OCI-LY7 (cell line): Measurements from ENCODE around the gene TRERF1. TPM values are rescaled to one million over a fixed set of nuclear protein-coding genes. Genes with fewer than 3 reads are reported as not detected.

Experiments used
- BruUV-seq: library from RNA; stranded (reverse); fragments of 400-500 nt; replicated peaks from 2 replicates; lab custom pipeline; 2021; lab: Mats Ljungman, UMichigan
- CTCF ChIA-PET: fragments of 300-600 bp; sonication (Branson Sonifier 250); formaldehyde crosslinking; loops from one replicate; lab custom pipeline; 2022; ENCODE audit warnings: antibody characterized with exemption; ENCODE audit not compliant: unreplicated experiment; lab: Charles Lee
- POLR2A ChIA-PET: fragments of 300-600 bp; sonication (Branson Sonifier 250); formaldehyde crosslinking; loops from one replicate; lab custom pipeline; 2022; ENCODE audit warnings: antibody characterized with exemption; lab: Charles Lee
- DNase-seq: peaks from one replicate; pipeline ENCODE4 v3.0.0-alpha.2; 2015; ENCODE audit warnings: low spot score
- H2AFZ ChIP-seq: fragments of 200-600 bp; sonication (generic), shearing (Covaris generic); 2 replicates; pipeline ENCODE4 v1.6.1; 2014; ENCODE audit warnings: mild to moderate bottlenecking, antibody characterized with exemption, low read length, moderate library complexity
- H3K27ac ChIP-seq: fragments of 200-600 bp; sonication (generic); 2 replicates; pipeline ENCODE4 v1.5.1; 2014; ENCODE audit warnings: mixed run types, low read depth, mild to moderate bottlenecking, moderate library complexity, low read length, inconsistent platforms; ENCODE audit not compliant: poor library complexity, severe bottlenecking
- H3K36me3 ChIP-seq: fragments of 200-600 bp; sonication (generic); 2 replicates; pipeline ENCODE4 v1.6.1; 2014; ENCODE audit warnings: mild to moderate bottlenecking, antibody characterized with exemption, low read length, moderate library complexity, mixed read lengths; ENCODE audit not compliant: insufficient read depth
- H3K4me1 ChIP-seq: fragments of 200-600 bp; sonication (generic); 2 replicates; pipeline ENCODE4 v1.5.1; 2014; ENCODE audit warnings: mild to moderate bottlenecking, low read length; ENCODE audit not compliant: insufficient read depth, poor library complexity, severe bottlenecking
- H3K4me2 ChIP-seq: fragments of 200-600 bp; sonication (generic); 2 replicates; pipeline ENCODE4 v1.6.1; 2014; ENCODE audit warnings: mild to moderate bottlenecking, low read length
- H3K4me3 ChIP-seq: fragments of 200-600 bp; sonication (generic); 2 replicates; pipeline ENCODE4 v1.5.1; 2014; ENCODE audit warnings: mild to moderate bottlenecking, low read depth, low read length; ENCODE audit not compliant: poor library complexity, severe bottlenecking
- H3K79me2 ChIP-seq: fragments of 200-600 bp; sonication (generic); 2 replicates; pipeline ENCODE4 v1.6.1; 2016; ENCODE audit warnings: low read depth, mild to moderate bottlenecking, low read length, moderate library complexity, mixed read lengths; ENCODE audit not compliant: insufficient read depth
- H3K9me2 ChIP-seq: fragments of 200-600 bp; sonication (generic); 2 replicates; pipeline ENCODE4 v1.6.1; 2016; ENCODE audit warnings: mild to moderate bottlenecking, low read length, mixed read lengths; ENCODE audit not compliant: insufficient read depth
- H3K9me3 ChIP-seq: fragments of 200-600 bp; sonication (generic); 2 replicates; pipeline ENCODE4 v1.6.1; 2014; ENCODE audit warnings: mild to moderate bottlenecking, mixed run types, low read length, mixed read lengths
- H4K20me1 ChIP-seq: fragments of 200-600 bp; sonication (generic); 2 replicates; pipeline ENCODE4 v1.6.1; 2014; ENCODE audit warnings: mild to moderate bottlenecking, antibody characterized with exemption, low read length, moderate library complexity, mixed read lengths; ENCODE audit not compliant: insufficient read depth
- CTCF ChIP-seq: fragments of 200-600 bp; sonication (generic); conservative IDR thresholded peaks from 2 replicates; pipeline ENCODE4 v1.5.1; 2014; ENCODE audit warnings: mild to moderate bottlenecking, antibody characterized with exemption, low read length, moderate library complexity, mixed read lengths
- EZH2phosphoT487 ChIP-seq: fragments of 200-600 bp; sonication (generic); IDR thresholded peaks from 2 replicates; pipeline ENCODE4 v1.6.1; 2018; ENCODE audit warnings: low read depth, borderline replicate concordance, mild to moderate bottlenecking, mixed run types, antibody characterized with exemption, low read length, moderate library complexity, mixed read lengths
- intact Hi-C: fragments of 100-400 bp; cut with micrococcal nuclease; formaldehyde crosslinking; loops from one replicate; pipeline ENCODE4 v1.10.0; 2022; ENCODE audit not compliant: unreplicated experiment
- total RNA-seq, 2 experiments: library from RNA; depleted of rRNA in 1 of 2; stranded (reverse); fragments of >200 nt in 1 of 2; shearing (Covaris generic) in 1 of 2; gene quantifications; 2 replicates each; pipeline ENCODE4 v1.2.3, GENCODE V29; 2014 to 2022

Gene TRERF1
- total RNA-seq, 2 experiments from 2014 or later: 5.7 to 12.9 TPM

DNA sequence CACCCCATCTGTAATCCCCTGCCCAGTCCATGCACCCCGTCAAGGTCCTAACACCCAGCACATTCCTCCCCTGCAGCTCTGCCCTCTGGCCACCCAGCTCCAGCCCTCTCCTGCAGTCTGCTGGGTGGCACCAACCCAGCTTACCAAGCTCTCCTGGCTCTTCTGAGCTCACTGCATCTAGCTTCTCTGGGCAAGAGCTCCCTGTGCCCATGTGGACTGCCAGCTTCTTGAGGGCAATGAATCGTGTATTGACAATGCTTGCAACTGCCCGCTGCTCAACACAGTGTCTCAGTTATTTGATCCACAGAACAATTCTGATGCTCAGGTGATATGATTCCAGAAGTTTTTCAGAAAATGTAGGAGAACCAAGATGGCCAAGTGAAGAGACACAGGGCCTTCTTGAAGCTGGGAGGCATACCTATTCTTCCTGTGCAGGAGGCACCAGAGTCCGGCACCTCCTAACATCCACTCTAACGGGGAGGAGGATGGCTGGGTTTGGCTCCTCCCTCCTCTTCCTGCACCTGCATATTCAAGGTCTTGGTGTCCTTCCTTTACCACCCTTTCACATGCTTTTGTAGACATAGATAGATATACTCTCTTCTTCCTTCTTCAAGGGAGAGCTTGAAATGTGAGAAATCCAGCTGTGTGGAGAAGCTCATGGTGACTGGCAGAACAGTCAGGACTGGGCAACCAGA lies 85.6 kb downstream of the TRERF1 start:
- Histone ChIP-seq H2AFZ (no peak overlapping the region), H3K27ac (no peak overlapping the region), H3K79me2 (0 out of 2 replicates have a peak, but pooled peaks cover 3% of the 10 kb centered on the region), H3K4me3 (no peak overlapping the region), H3K4me2 (peak overlapping the region; percentile 67), H3K4me1 (peaks cover 43% of the 10 kb centered on the region), H3K9me3 (no peaks in the 10 kb centered on the region), H3K9me2 (no peaks in the 10 kb centered on the region), H4K20me1 (no peaks in the 10 kb centered on the region), H3K36me3 (no peaks in the 10 kb centered on the region)
- BruUV-seq: no TSS peak
- TF ChIP-seq EZH2phosphoT487 (no peak), CTCF (no peak)
- peak; percentile 59 for DNase-seq
- ChIA-PET POLR2A (interaction anchor here (0.6 to 1.3 kb wide), 5 partner anchors 21 to 1542 kb away, joined by 3 read pairs; no protein-coding TSS in a partner anchor), CTCF (interaction anchor here (1.3 kb wide), 1 partner anchor 18 kb away, joined by 3 read pairs; no protein-coding TSS in a partner anchor)
- intact Hi-C loops: loop anchor here (2.0 kb wide), 1 partner anchor 87 kb away; no protein-coding TSS in a partner anchor

DNA sequence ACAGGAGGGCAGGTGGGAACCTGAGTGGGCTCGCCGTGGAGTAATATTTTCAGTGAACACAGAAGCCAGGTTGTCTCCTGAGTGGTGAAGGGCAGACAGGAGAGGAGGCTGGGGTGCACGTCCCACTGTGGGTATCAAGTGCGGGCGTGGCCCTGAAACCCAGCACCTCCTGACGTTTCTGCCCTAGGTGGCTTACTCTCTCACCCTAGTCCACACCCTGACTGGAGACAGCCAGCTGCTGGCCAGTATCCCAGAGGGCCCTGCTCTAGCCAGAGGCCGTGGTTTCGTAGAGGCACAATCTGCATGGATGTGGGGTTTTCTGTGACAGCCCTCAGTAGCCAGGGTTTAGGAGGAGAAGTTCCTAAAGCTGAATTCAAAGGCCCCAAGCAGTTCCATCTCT lies 86.7 kb downstream of the TRERF1 start:
- intact Hi-C loops: no loop called here
- no peak overlapping the region for H3K4me3 ChIP-seq
- TF ChIP-seq EZH2phosphoT487 (no peak), CTCF (no peak)
- CTCF ChIA-PET: no interaction called here
- H4K20me1 ChIP-seq: no peaks in the 10 kb centered on the region
- H3K27ac ChIP-seq: no peak overlapping the region
- BruUV-seq: no TSS peak
- 0 out of 2 replicates have a peak, but pooled peaks cover 3% of the 10 kb centered on the region for H3K79me2 ChIP-seq
- H2AFZ ChIP-seq: no peak overlapping the region
- POLR2A ChIA-PET: no interaction called here
- H3K4me2 ChIP-seq: no peak overlapping the region
- H3K9me2 ChIP-seq: no peaks in the 10 kb centered on the region
- peaks cover 41% of the 10 kb centered on the region for H3K4me1 ChIP-seq
- no peak for DNase-seq
- H3K9me3 ChIP-seq: no peaks in the 10 kb centered on the region
- no peaks in the 10 kb centered on the region for H3K36me3 ChIP-seq
